ENCODE results near the gene MINDY4.

MINDY4 gene

DNA sequence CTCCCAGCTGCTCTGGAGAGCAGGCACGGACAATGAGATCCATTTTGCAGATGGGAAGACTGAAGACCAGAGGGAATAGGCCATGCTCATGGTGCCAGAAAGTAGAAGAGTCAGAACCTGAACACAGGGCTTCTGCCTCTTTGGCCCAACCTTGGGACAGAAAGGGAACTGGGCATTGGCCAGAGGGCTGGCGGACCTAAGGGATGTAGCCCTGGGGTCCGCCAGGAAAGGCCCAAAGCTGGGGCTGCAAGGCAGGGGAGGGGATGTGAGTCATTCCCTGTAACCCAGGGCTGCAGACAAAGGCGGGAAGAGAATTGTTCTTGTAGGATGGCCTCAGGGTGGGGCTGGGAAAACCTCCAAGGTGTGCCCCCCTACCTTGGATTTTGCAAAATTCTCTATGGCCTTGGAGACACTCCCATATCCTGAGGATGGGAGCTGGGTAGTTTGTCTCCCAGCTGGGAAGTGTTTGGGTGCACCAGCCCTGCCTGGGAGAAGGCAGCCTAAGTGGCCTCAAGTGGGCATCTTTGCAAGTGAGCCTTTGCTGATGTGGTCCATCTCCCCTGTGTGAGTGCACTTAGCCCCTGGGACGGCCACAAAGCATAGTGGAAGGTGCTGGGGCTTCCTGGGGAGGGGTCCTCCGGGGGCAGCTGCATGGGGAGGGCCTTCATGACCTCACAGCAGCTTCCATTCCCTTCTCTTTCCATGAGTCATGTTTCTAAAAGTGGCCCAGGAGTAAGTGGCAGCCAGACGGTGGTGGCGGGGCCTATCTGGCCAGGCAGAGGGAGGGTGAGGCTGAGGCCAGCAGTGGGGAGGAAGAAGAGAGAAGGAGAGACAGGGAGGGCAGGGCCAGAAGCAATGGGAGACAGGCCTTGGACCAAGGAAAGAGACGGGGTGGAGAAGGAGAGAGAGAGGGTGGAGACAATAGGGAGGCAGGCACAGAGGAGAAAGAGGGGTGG, 149.6 kb downstream of the MINDY4 start:
- peak; percentile 91 for DNase-seq

- DNase-seq: no peak
Observed at GRCh38 chr7:30921540-30922401, 150.6 kb downstream of the MINDY4 start.

DNA sequence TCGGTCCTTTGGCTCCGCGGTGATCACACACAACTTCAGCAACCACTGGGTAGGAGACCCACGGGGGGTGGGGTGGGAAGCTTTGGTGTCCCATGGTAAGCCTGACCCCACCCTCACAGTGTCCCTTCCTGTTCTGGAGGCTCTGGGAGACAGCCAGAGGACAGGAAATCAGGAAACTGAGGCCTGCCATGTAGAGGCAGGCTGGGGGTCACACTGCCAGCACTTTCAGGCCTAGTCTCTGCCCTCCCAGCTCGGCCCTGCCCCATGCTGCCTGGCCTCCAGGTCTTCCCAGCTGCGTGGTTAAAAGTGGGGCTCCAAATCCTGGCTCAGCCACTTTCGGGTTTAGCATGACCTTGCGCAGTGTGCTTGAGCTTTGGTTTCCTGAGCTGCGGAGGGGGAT, 151.4 kb downstream of the MINDY4 start:
- DNase-seq: no peak

- DNase-seq: no peak
Observed at GRCh38 chr7:30923009-30923773, 152.0 kb downstream of the MINDY4 start.

DNA sequence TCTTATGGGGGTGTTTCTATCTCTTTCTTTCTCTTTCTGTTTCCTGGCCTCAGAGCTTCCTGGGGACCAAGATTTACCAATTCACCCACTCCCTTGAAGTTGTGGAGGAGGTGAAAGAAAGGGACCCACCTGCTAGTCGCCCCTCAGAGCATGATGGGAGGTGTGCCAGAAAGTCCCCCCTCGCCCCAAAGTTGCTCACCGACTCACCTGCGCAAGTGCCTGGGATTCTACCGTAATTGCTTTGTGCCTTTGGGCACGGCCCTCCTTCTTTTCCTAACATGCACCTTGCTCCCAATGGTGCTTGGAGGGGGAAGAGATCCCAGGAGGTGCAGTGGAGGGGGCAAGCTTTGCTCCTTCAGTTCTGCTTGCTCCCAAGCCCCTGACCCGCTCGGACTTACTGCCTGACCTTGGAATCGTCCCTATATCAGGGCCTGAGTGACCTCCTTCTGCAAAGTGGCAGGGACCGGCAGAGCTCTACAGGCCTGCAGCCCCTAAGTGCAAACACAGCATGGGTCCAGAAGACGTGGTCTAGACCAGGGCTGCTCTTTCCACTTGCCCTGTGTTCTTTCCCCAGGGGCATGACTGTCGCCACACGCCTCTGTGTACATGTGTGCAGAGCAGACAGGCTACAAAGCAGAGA, 152.7 kb downstream of the MINDY4 start:
- no peak for DNase-seq

DNA sequence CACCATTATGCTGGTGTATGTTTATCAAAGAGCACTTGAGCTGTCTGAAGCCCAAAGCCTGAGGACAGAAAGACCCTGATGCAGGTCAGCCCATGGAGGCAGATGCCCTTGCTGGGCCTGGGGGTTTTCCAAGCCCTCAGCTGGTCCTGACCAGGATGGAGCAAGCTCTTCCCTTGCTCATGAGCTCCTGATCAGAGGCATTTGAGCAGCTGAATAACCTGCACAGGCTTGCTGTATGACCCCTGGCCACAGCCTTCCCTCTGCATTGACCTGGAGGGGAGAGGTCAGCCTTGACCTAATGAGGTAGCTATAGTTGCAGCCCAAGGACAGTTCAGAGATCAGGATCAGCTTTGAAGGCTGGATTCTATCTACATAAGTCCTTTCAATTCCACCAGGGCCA, 153.4 kb downstream of the MINDY4 start:
- DNase-seq: no peak

DNA sequence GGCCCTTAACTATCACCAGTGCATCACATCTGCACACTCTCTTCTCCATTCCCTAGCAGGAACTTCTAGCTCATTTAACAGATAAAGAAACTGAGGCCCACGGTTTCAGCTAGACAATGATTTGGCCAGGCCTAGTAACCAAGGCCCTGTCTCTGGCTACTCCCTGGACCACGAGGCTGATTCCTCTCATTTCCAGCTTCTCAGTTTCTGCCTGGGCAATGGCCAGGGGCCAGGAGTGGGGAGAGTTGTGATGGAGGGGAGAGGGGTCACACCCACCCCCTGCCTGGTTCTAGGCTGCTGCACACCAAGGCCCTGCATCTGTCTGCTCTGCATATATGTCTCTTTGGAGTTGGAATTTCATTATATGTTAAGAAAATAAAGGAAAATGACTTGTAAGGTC, 153.9 kb downstream of the MINDY4 start:
- DNase-seq: no peak

DNA sequence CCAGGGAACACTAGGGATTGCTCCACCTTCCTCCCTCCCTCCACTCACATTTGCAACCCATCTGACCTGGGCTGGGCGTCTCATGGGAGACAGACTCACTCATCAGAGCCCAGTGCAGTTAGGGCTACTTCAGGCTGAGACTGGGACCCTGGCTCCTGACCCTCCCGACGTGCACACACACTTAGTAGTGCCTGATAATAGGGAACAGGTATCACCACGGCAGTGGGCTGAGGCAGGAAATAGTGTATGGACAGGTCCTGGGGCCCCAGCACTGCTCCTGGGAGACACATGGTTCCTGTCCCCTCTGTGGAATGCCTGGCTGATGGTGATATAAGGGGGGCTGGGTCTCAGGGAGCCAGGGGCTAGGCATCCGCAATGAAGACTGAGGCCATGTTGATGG, 154.7 kb downstream of the MINDY4 start:
- DNase-seq: no peak

DNA sequence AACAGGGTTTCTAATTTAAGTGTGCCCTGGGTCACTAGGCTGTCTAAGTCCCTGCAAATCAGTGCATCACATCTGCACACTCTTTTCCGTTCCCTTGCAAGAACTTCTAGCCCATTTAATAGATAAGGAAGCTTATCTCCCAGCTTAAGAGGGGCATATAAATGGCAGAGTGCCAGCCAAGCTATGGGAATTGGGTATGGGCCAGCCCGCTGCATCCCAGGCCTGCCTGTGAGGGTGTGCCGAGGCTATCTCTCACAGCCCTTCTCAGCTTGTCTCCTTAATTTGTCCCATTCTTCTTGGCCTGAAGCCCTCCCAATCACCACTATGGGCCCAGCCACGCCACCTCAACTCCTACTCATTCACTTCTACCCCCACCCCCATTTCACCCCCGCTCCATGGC, 155.1 kb downstream of the MINDY4 start:
- DNase-seq: no peak

DNA sequence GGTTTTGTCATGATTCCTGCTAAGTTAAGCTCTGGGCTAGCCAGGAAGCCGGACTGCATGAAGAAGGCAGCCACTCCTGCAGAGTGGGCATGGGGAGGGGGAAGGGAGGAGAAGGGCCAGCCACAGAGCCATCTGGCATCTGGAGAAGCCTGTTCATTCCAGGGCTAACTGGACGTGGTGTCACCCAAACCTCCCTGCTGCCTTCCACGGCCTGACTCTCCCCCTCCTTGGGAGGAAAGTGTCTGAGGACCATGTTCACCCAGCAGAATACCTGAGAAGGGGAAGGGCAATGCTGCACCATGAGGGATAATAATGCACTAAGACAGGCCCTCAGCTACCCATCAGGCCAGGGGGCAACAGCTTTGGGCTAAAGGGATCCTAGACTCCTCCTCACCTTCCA, 155.8 kb downstream of the MINDY4 start:
- no peak for DNase-seq

GRCh38 chr7:30927559-30927958, 156.3 kb downstream of the MINDY4 start:
- DNase-seq: no peak

DNA sequence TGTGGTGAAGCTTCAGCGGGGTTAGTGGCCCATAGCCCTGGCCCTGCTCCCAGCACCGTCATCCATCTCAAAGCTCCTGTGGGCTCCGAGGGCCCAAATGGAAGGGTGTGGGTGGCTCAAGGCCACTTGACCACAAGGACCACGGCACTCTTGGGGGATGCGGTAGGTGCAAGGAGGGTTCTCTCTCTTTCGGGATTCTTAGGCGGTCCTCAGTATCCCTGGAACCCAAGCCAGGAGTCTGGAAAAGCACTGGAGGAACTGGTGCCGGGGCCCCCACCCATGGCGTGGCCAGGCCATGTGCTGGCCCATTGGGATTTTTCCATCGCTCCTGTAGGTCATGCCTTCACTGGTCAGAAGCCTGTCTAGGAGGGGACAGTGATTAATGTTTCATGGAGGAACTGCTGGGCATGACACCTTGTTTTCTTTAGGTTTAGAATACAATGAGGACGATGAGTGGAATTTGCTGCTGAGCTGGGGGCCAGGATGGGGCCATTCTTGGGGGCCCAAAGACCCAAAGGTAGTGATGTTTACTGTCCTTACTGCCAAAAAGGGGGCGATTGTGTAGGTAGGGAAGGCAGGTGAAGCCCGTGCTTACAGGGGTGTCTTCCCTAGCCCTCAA, 157.1 kb downstream of the MINDY4 start:
- no peak for DNase-seq

DNA sequence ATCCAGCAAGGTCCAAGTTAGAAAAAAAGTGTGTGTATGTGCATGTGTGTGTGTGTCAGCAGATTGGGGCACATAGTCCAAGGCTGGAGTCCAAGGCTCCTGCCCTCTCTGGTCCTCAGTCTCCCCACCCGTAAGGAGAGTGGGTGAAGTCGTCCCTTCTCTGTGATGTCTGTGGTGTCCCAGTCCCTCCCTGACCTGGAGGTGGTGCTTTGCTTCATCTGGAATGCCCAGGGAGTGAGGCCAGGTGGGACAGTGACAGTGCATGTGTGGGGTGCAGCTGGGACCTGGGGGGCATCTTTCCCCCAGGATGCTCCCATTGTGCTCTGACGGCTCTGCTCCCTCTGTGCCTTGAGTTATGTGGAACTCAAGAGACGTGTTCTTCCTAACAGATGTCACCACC, 158.5 kb downstream of the MINDY4 start:
- DNase-seq: no peak

DNA sequence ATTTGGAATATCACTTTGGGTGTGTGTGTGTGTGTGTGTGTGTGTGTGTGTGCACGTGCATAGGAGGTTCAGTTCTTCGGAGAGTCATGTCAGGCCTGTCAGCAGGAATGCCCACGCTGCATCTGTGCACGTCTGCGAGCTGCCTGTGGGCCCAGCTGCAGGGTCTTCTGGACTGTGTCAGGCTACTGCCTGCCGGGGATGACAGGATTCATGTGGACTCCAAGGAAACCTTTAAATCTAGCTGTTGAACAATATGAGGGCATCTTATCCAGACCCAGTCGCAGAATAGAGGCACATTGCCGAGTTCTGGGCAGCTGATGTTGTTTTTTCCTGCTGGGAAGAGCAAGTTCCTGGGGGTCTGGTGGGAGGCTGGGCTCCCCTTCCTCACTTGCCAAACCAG, 159.4 kb downstream of the MINDY4 start:
- DNase-seq: no peak

DNA sequence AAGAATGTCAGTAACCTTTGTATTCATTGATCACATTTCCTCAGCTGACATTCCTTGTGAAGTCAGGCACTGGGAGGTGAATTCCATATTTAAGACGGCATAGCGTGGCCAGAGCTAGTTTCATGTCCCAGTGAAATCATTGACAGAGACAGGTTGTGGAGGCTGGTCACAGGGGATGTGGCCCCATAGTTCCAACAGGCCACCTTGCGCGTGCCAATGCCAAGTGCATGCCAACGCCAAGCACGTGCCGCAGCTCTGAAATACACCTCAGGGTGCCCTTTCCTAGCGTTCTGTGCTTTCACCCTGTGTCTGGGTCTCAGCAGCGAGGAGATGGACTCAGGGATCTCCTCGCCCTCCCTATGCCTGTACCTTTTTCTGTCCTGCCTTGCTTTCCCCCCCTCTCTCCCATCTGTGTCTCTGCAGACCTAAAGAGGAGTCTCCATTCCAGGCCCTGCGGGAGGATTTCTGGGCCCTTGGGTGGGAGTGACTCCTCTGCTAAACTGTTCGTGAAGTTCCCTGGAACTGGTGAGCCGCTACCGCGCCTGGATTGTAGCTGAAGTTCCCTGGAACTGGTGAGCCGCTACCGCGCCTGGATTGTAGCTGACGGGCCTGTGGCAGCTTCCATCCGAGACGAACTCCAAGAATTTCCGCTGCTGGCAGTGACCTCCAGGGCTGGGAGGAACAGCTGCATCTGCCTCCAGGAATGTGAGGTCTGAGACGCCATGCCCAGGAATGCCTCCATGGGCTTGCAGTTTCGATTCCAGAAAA, 160.1 kb downstream of the MINDY4 start:
- DNase-seq: no peak

- DNase-seq: no peak
Observed at GRCh38 chr7:30931929-30932540, 160.8 kb downstream of the MINDY4 start.

DNA sequence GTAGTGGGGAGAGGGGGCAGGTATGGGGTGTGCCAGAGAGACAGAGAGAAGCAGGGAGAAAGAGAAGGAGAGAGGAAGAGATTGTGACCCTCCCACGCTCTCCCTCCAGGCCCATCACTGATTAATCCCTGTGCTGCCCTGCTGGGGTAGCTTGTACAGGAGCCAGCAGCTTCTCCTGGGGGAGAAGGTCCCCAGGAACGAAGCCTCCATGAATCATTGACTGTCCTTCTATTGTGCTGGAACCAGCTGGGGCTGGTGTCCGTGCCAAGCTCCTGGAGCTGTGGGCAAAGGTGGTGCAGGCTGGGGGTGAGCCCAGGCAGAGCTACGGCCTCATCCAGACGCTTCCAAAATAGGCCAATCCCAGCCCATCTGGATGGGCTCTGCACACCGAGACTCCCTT, 161.3 kb downstream of the MINDY4 start:
- DNase-seq: no peak

- DNase-seq: no peak
Observed at GRCh38 chr7:30933124-30933974, 162.1 kb downstream of the MINDY4 start.

- no peak for DNase-seq
Observed at GRCh38 chr7:30934225-30934624, 163.0 kb downstream of the MINDY4 start.
